Measurements from ENCODE around the gene GPX8. TPM values are rescaled to one million over a fixed set of nuclear protein-coding genes. Genes with fewer than 3 reads are reported as not detected.

The GPX8 gene
- total RNA-seq, 1 experiment from 2014 or later = 37.9 TPM

DNA sequence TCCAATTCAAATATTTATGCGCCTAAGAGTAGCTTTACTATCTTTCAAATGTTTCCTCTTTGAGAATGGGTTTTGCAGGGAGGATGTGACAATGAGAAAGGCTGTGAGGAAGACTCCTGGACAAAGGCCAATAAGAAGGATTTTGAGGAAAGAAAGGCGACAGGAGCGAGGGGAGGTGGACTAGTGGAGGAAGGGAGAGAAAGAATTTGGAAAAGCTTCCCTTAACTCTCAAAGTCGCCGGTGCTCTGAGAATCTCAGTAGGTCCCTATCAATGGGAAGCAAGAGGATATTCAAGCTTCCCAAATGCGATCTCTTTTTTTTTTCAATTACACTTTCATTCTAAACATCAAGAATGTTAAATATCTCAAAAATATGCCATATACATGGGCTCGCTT, 15.8 kb downstream of the GPX8 start:
- Histone ChIP-seq H2BK20ac (ENCODE audit: low read depth, low read length, poor library complexity, severe bottlenecking) (no peak overlapping the region), H4K20me1 (ENCODE audit: control insufficient read depth, insufficient read depth, insufficient read length) (no peaks in the 10 kb centered on the region), H3K79me2 (ENCODE audit: insufficient read depth, low read length) (no peaks in the 10 kb centered on the region), H2BK120ac (ENCODE audit: low read depth, low read length, poor library complexity, severe bottlenecking) (no peak overlapping the region), H3K4me1 (ENCODE audit: insufficient read depth, low read length) (no peaks in the 10 kb centered on the region), H3K18ac (ENCODE audit: insufficient read length, low read depth, low read length) (no peak overlapping the region), H3K4me2 (ENCODE audit: insufficient read depth, insufficient read length, low read length) (peak overlapping the region; percentile 87), H3K4ac (ENCODE audit: low read depth, low read length) (no peak overlapping the region), H4K5ac (ENCODE audit: insufficient read length, low read depth, low read length) (no peak overlapping the region), H3K27ac (ENCODE audit: insufficient read length, low read depth, low read length) (no peak overlapping the region), H3T11ph (ENCODE audit: low read length) (no peak overlapping the region), H2BK12ac (ENCODE audit: insufficient read length, low read depth, low read length) (no peak overlapping the region), H3K23ac (ENCODE audit: insufficient read length, low read depth, low read length) (no peak overlapping the region), H2BK15ac (ENCODE audit: low read depth, low read length) (no peak overlapping the region), H4K8ac (replicated peaks; ENCODE audit: insufficient read length, low read depth, low read length) (no peak overlapping the region), H3K23me2 (ENCODE audit: insufficient read length, low read depth, low read length, poor library complexity, severe bottlenecking) (peaks cover 6% of the 10 kb centered on the region), H2AFZ (ENCODE audit: low read length) (no peak overlapping the region), H3K9me3 (ENCODE audit: control insufficient read depth, low read depth, low read length) (no peaks in the 10 kb centered on the region), H3K14ac (ENCODE audit: insufficient read depth, low read length) (no peak overlapping the region), H3K27me3 (ENCODE audit: insufficient read depth, low read length) (peaks cover 42% of the 10 kb centered on the region), H3K56ac (ENCODE audit: insufficient read length, low read depth, low read length) (no peak overlapping the region), H2AK5ac (ENCODE audit: insufficient read length, low read length) (no peak overlapping the region), H2BK5ac (ENCODE audit: insufficient read length, low read length) (no peak overlapping the region), H4K91ac (ENCODE audit: insufficient read length, low read depth, low read length) (no peak overlapping the region), H3K79me1 (ENCODE audit: insufficient read depth, low read depth, low read length, poor library complexity, severe bottlenecking) (no peaks in the 10 kb centered on the region), H3K9ac (ENCODE audit: extremely low read depth, insufficient read length, low read length) (no peak overlapping the region)
- peak overlapping the region; percentile 66 to 80 for H3K4me3 Mint-ChIP-seq
- peaks cover 0 to 6% of the 10 kb centered on the region in 2 experiments; a peak in 2 of 5 replicates for H3K9me3 Mint-ChIP-seq
- peaks cover 95% of the 10 kb centered on the region for H3K27me3 Mint-ChIP-seq (ENCODE audit: low read depth)
- H3K4me1 Mint-ChIP-seq = peaks cover 24 to 31% of the 10 kb centered on the region in 2 experiments
- H3K36me3 Mint-ChIP-seq (ENCODE audit: insufficient read depth in 1 of 3, low read depth in 3 of 3) = no peaks in the 10 kb centered on the region
- no peak overlapping the region for H3K27ac Mint-ChIP-seq
- DNase-seq = no peak
- WGBS (ENCODE audit: extremely low coverage, insufficient read length, low lambda C conversion rate) = no CpG with 5 or more reads among the region's 7 CpGs
- TF ChIP-seq, protein P1, sequence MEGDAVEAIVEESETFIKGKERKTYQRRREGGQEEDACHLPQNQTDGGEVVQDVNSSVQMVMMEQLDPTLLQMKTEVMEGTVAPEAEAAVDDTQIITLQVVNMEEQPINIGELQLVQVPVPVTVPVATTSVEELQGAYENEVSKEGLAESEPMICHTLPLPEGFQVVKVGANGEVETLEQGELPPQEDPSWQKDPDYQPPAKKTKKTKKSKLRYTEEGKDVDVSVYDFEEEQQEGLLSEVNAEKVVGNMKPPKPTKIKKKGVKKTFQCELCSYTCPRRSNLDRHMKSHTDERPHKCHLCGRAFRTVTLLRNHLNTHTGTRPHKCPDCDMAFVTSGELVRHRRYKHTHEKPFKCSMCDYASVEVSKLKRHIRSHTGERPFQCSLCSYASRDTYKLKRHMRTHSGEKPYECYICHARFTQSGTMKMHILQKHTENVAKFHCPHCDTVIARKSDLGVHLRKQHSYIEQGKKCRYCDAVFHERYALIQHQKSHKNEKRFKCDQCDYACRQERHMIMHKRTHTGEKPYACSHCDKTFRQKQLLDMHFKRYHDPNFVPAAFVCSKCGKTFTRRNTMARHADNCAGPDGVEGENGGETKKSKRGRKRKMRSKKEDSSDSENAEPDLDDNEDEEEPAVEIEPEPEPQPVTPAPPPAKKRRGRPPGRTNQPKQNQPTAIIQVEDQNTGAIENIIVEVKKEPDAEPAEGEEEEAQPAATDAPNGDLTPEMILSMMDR (conservative IDR thresholded peaks at IDR 0.05) = no peak

Measured in H9 (cell line).